NCI-H460 (cell line): ENCODE measurements around the gene CD59. TPM values are rescaled to one million over a fixed set of nuclear protein-coding genes. Genes with fewer than 3 reads are reported as not detected.
"Not testable (repeated sequence)": the region's sequence is repeated elsewhere in the genome, so short reads cannot be mapped to it uniquely, and the experiment has no call there.

Experiments used
- DNase-seq: peaks from one replicate; pipeline ENCODE4 v3.0.0-alpha.2; 2016; ENCODE audit warnings: low read depth; ENCODE audit errors: extremely low read depth
- total RNA-seq: library from RNA; depleted of rRNA; stranded (reverse); fragments of >200 nt; shearing (Covaris generic); gene quantifications from 2 replicates; pipeline ENCODE4 v1.2.3, GENCODE V29; 2014

CD59 gene
- total RNA-seq, 1 experiment from 2014 or later, result 62.7 TPM

DNA sequence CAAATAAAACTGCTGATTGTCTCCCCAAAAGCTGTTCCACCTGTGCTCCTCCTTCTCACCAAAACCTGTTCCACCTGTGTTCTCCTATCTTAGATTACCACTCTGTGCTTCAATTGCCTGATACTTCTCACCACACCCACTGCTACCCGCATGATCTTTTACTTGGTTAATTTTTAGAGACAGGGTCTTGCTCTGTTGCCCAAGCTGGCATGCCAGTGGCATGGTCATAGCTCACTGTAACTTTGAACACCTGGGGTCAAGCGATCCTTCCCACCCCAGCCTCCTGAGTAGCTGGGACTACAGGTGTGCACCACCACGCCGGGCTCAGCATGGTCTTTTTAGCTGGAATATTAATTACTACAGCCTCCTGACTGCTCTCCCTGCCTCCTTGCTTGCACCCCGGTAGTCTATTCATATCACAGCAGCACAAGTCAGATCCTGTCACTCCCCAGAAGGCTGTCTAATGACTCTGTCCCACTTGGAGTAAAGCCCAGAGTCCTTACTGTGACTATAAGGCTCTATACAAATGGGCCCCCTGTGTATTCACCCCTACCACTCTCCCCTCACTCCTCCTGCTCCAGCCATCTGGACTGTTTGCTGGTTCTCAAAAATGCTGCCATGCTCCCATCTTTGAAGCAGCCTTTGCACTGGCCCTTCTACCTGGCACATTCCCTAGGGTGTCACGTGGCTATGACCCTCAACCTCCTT, 39.1 kb downstream of the CD59 start:
- no peak for DNase-seq

DNA sequence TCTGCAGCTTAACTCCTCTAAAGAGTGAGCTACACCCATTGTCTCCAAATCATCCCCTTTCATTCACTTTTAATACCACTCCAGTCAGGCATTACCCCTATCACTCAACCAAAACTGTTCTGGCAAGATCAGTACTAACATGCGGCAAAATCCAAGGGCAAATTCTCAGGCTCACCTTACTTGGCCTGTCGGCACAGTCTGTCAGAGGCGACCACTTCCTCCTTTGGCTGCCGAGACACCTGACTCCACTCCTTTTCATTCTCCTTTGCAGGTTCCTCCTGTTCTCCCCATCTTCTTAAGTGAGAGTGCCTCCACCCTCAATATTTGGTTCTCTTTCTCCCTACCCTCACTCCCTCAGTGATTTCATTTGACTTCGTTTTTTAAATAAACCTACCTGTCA, 39.8 kb downstream of the CD59 start:
- DNase-seq, result no peak

GRCh38 chr11:33695051-33695566, 41.1 kb downstream of the CD59 start:
- DNase-seq, result no peak

- DNase-seq, result no peak
These were observed 41.7 kb downstream of the CD59 start for GRCh38 chr11:33694346-33695050.

GRCh38 chr11:33692541-33692940, 43.7 kb downstream of the CD59 start:
- no peak for DNase-seq

- DNase-seq, result no peak
These were observed 44.2 kb downstream of the CD59 start for GRCh38 chr11:33692013-33692504.

GRCh38 chr11:33691066-33691864, 45.0 kb downstream of the CD59 start:
- no peak for DNase-seq

DNA sequence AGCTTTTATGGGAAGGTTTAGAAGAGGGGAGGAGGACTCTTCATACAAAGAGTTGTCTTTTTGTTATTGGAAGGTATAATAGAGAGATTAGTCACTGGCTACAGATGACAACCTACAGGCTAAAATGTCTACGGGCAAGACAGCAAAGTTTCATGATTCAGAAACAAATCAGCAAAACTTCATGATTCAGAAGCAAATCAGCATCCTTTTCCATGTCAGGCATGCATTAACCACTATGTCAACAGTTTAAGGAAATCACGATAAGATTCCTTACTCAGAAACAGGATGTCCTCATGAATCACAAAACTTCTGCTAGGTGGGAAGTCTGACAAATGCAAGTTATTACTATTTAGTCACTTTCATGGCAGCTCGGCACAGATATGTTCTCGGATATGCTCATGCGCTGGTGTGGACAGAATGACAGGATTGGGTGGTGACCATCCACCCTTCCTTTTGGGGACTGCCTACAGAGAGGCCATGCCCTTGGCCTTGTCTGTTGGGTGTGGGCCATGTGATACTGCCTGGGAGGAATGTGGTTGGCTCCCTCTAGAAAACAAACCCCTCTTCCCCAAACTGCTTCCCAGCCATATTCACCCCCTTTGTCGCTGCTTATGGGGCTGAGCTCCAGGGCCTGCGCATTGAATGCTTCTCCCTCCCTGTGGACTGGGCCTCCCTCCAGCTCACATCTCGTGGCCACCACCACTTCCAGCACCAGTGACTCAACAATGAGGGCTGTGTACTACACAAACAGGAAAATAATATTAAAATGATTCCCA, 45.7 kb downstream of the CD59 start:
- peak; percentile 51 for DNase-seq

DNA sequence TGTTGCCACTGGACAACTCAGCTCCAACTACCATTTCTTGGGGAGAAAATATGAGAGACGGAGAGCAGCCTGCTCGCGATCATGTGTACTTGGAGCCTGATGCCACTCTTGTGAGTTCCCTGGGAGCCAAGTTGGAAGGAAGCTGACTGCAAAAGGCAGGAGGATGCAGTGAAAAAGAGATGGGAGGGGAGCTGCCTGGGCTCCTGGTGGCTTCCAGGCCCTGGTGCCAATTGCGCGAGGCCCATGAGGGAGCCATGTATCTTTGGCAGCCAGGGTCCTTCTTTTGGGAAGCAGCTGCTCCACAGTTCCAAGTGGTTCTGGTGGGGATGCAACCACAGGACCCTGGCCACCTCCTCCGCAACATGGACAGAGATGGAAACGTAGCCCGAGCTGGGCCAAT, 46.7 kb downstream of the CD59 start:
- DNase-seq, result no peak

DNA sequence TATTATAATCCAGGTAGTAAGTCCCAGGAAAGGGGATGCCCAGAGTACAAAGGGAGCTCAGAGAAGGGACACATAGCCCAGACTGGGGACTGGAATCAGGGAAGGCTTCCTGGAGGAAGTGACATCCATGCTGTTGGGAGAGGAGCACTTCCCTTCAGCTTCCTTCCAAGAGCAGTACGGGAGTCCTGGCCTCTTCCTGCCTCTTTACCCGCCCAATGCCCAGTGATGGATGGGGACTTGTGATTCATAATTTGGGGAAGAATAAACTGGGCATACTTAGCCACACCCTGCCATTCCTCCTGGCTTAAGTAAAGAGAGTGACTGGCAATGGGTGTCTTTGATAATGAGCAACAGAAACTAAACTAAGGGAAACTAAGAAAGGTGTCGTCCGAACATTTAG, 47.1 kb downstream of the CD59 start:
- no peak for DNase-seq

DNA sequence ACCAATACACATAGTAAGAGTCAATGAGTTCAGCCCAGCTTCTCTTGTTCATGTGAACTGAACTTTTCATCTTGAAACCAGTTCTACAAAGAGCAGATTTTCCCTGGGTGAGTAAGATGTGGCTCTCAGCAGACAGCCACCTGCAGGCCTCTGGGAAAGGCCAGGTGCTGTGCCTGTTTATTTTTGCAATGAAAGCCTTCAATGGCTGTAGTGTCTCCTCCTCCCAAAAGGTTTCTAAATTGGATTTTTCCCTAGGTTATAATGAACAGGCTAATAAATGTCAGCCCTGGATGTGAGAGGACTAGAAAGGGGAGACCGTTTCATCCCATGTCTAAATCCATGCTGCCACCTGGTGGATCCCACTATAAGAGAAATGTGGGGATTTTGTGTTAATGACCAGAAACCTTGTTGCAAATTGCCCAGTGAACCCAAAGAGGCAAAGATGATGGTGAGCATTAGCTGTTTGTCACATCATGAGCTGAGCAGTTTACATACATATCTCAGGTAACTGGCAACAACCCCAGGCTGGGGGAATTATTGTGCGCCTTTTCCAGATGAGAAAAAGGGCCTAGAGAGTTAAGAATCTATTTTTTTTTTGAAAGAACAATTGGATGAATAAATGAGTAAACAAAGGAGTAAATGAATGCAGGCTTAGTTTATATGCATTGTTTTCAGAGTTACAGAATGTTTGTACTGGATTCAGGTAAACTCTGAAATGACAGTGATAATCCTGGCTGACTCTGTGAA, 48.3 kb downstream of the CD59 start:
- peak; percentile 45 for DNase-seq

- DNase-seq, result no peak
These were observed 51.1 kb downstream of the CD59 start for GRCh38 chr11:33685082-33685481.

DNA sequence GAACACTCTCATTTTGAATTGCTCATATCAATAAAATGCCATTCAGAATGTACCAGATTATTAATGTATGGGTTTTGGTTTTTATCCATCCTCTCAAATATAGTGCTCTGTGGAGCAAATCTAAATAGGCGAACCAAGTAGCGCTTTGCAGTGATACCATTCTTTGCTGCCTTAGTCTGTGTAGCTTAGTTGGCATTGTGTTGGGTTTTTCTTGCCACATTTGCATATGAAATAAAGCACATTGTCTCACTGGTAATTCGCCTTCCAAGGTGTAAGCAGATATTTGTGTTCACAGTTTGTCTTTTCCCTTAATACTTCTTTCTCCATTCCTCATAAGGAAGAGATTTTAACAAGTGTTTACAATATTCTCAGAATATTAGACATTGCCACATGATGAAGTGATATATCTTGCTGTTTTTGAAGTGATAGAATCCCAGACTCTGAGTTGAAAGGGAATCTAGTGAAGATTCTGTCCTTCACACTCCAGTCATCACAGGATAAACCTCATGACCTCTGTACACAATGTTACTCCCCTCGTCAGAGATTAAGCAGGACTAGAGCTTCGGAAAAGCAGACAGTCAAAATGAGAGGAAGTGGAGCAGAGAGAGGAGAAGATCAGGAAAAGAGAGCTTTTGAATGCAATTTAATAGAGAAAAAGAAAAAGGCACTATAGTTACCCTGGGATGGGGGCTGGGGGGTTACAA, 52.1 kb downstream of the CD59 start:
- no peak for DNase-seq

DNA sequence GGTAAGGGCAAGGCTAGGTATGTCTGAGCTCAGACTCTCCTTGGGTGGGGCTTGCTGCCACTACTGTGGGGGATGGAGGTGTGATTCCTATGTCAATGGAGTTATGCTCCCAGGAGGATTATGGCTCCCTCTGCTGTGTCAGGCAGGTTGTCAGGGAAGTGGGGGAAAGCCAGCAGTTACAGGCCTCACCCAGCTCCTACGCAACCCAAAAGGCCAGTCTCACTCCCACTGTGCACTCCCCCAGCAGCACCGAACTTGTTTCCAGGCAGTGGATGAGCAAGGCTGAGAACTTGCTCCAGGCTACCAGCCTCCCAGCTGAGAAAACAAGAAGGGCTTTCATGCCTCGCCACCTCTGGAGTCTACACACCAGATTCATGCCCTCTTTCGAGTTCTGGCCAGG, 53.8 kb downstream of the CD59 start:
- DNase-seq, result no peak

DNA sequence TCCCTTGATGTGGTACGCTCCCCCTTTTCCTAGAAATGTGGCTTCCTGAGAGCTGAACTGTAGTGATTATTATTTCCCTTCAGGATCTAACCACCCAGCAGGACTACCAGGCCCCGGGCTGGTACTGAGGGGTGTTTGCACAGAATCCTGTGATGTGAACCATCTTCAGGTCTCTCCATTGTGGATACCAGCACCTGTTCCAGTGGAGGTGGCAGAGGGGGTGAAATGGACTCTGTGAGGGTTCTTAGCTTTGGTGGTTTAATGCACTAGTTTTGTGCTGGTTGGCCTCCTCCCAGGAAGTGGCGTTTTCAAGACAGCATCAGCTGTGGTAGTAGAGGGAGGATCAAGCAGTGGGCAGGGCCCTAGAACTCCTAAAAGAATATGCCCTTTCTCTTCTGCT, 54.2 kb downstream of the CD59 start:
- no peak for DNase-seq

GRCh38 chr11:33678616-33679015, 57.6 kb downstream of the CD59 start:
- DNase-seq, result not testable (repeated sequence)

- no peak for DNase-seq
These were observed 62.0 kb downstream of the CD59 start for GRCh38 chr11:33674035-33674814.

DNA sequence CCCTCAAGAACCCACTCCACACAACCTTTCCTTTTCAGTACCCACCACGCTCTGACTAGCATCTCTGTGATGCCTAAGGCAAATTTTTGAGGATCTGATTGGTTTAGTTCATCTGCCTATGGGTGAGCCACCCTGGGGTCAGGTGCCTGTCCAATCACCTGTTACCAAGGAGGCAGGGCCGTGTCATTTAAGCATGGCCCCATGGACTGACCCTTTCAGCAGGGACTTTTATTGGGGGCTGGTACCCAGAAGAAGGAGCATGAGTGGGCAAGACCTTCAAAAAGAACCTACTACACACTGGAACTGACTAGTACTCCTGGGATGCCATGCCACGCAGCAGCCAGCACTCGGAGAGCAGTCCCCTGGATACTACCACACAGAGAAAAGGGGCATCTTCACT, 64.0 kb downstream of the CD59 start:
- DNase-seq, result no peak
